ENCODE measurements around the gene FANCM.
"Not testable (repeated sequence)": the region's sequence is repeated elsewhere in the genome, so short reads cannot be mapped to it uniquely, and the experiment has no call there.

FANCM gene

DNA sequence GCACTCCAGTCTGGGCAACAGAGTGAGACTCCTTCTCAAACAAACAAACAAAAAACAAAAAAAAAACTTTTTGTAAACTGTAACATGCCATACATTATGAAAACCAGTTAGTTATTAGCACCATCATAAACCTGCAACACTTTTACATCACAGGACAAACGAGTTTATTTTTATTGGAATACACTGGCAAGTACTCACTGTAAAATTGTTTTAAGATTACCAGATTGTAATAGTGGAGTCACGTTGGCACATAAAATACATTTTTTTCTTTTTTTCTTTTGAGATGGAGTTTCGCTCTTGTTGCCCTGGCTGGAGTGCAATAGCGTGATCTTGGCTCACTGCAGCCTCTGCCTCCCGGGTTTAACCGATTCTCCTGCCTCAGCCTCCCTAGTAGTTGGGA is 17.1 kb upstream of the FANCM start:
- Histone ChIP-seq H3K9ac (ENCODE audit: low read depth, low read length) (no peak overlapping the region), H3K27me3 (ENCODE audit: control insufficient read depth, insufficient read depth, low read length) (no peaks in the 10 kb centered on the region), H3K4me3 (ENCODE audit: low read depth, low read length) (no peak overlapping the region), H3K36me3 (ENCODE audit: control insufficient read depth, insufficient read depth, low read length) (peaks cover 13% of the 10 kb centered on the region), H3K4me1 (ENCODE audit: control insufficient read depth, insufficient read depth, low read length) (no peaks in the 10 kb centered on the region), H3K9me3 (ENCODE audit: control insufficient read depth, insufficient read depth, low read length) (no peaks in the 10 kb centered on the region)

DNA sequence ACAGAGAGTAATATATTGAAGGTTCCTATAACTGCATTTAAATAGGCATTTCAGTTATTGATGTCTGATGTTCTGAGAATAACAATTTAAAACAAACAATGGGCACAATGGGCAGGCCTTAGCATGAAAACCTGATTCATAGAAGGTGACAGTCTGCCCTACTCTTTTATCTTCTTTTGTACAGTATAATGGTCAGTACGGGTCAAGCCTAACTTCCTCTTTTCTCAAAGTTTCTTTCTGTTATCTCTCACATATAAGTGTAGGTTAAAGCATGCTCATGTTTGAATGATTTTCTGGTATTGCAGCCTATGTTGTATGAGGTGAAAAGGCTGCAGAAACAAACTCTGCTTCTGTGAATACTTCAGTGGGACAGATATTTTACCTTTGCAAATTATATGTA is 15.6 kb upstream of the FANCM start:
- Histone ChIP-seq H3K9me3 (ENCODE audit: control insufficient read depth, insufficient read depth, low read length) (no peaks in the 10 kb centered on the region), H3K36me3 (ENCODE audit: control insufficient read depth, insufficient read depth, low read length) (peaks cover 13% of the 10 kb centered on the region)

DNA sequence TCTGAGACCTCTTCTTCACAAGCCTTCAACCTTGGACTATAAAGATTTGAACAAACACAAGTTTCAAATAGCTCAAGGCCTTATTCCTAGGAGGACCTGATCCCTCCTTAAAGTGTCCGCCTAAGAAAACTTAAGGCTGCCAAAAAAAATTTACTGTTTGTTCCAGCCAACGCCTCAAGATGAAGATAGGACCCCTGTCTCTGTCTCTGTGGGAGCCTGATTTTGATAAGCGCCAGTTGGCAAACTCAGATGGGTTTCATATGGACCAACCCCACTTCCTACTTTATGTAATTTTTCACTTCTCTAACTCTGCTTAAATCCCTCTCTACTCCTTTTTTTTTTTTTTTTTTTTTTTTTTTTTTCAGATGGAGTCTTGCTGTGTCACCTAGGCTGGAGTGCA is 12.5 kb upstream of the FANCM start:
- H3K36me3 ChIP-seq (ENCODE audit: control insufficient read depth, insufficient read depth, low read length) = peaks cover 13% of the 10 kb centered on the region
- H3K9ac ChIP-seq (ENCODE audit: low read depth, low read length) = no peak overlapping the region
- H3K4me3 ChIP-seq (ENCODE audit: low read depth, low read length) = no peak overlapping the region
- H3K4me1 ChIP-seq (ENCODE audit: control insufficient read depth, insufficient read depth, low read length) = no peaks in the 10 kb centered on the region
- H3K27me3 ChIP-seq (ENCODE audit: control insufficient read depth, insufficient read depth, low read length) = no peaks in the 10 kb centered on the region
- no peaks in the 10 kb centered on the region for H3K9me3 ChIP-seq (ENCODE audit: control insufficient read depth, insufficient read depth, low read length)

More for the DNA sequence above, 15.6 kb upstream of the FANCM start:
- Histone ChIP-seq H3K9ac (ENCODE audit: low read depth, low read length) (no peak overlapping the region), H3K4me3 (ENCODE audit: low read depth, low read length) (no peak overlapping the region), H3K4me1 (ENCODE audit: control insufficient read depth, insufficient read depth, low read length) (no peaks in the 10 kb centered on the region), H3K27me3 (ENCODE audit: control insufficient read depth, insufficient read depth, low read length) (no peaks in the 10 kb centered on the region)

DNA sequence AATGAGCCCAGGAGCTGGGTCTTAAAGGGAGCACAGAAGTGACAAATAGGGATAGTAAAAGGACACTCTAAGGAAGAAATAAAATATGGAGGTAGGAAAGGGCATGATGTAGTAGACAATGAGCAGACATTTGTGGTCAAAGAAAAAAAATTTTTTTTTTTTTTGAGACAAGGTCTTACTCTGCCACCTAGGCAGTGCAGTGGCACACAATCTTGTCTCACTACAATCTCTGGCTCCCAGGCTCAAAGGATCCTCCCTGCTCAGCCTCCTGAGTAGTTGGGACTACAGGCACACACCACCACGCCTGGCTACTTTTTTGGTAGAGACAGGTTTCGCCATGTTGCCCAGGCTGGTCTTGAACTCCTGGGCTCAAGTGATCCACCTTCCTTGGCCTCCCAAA is 10.0 kb upstream of the FANCM start:
- Histone ChIP-seq H3K27me3 (ENCODE audit: control insufficient read depth, insufficient read depth, low read length) (no peaks in the 10 kb centered on the region), H3K4me3 (ENCODE audit: low read depth, low read length) (no peak overlapping the region), H3K4me1 (ENCODE audit: control insufficient read depth, insufficient read depth, low read length) (no peaks in the 10 kb centered on the region), H3K36me3 (ENCODE audit: control insufficient read depth, insufficient read depth, low read length) (peaks cover 9% of the 10 kb centered on the region), H3K9me3 (ENCODE audit: control insufficient read depth, insufficient read depth, low read length) (no peaks in the 10 kb centered on the region), H3K9ac (ENCODE audit: low read depth, low read length) (no peak overlapping the region)

GRCh38 chr14:45128963-45129629 is 6.6 kb upstream of the FANCM start:
- H3K36me3 ChIP-seq (ENCODE audit: control insufficient read depth, insufficient read depth, low read length) = peaks cover 8% of the 10 kb centered on the region
- no peaks in the 10 kb centered on the region for H3K4me1 ChIP-seq (ENCODE audit: control insufficient read depth, insufficient read depth, low read length)
- H3K9me3 ChIP-seq (ENCODE audit: control insufficient read depth, insufficient read depth, low read length) = no peaks in the 10 kb centered on the region
- H3K9ac ChIP-seq (ENCODE audit: low read depth, low read length) = no peak overlapping the region
- H3K27me3 ChIP-seq (ENCODE audit: control insufficient read depth, insufficient read depth, low read length) = no peaks in the 10 kb centered on the region
- no peak overlapping the region for H3K4me3 ChIP-seq (ENCODE audit: low read depth, low read length)

DNA sequence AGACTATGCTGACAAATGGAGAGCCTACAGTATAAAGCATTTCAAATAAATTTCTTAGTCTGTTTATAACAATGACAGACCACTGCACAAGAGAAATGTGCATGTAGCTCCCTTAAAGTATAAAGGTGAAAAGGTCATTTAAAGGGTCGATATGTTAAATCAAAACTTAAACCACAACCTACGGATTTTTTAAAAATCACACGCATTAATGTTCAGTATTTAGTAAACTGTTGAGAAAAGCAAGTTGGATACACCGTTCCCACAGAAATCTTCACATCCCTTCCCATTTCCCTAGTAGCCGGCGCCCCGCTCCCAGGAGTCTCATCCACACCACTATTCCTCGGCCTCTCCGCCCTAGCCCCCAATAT is 2.1 kb upstream of the FANCM start:
- H3K36me3 ChIP-seq (ENCODE audit: control insufficient read depth, insufficient read depth, low read length) = no peaks in the 10 kb centered on the region
- H3K9me3 ChIP-seq (ENCODE audit: control insufficient read depth, insufficient read depth, low read length) = no peaks in the 10 kb centered on the region
- H3K4me1 ChIP-seq (ENCODE audit: control insufficient read depth, insufficient read depth, low read length) = peaks cover 6% of the 10 kb centered on the region
- H3K4me3 ChIP-seq (ENCODE audit: low read depth, low read length) = peak overlapping the region; percentile 94
- H3K27me3 ChIP-seq (ENCODE audit: control insufficient read depth, insufficient read depth, low read length) = no peaks in the 10 kb centered on the region
- peak overlapping the region; percentile 98 for H3K9ac ChIP-seq (ENCODE audit: low read depth, low read length)

DNA sequence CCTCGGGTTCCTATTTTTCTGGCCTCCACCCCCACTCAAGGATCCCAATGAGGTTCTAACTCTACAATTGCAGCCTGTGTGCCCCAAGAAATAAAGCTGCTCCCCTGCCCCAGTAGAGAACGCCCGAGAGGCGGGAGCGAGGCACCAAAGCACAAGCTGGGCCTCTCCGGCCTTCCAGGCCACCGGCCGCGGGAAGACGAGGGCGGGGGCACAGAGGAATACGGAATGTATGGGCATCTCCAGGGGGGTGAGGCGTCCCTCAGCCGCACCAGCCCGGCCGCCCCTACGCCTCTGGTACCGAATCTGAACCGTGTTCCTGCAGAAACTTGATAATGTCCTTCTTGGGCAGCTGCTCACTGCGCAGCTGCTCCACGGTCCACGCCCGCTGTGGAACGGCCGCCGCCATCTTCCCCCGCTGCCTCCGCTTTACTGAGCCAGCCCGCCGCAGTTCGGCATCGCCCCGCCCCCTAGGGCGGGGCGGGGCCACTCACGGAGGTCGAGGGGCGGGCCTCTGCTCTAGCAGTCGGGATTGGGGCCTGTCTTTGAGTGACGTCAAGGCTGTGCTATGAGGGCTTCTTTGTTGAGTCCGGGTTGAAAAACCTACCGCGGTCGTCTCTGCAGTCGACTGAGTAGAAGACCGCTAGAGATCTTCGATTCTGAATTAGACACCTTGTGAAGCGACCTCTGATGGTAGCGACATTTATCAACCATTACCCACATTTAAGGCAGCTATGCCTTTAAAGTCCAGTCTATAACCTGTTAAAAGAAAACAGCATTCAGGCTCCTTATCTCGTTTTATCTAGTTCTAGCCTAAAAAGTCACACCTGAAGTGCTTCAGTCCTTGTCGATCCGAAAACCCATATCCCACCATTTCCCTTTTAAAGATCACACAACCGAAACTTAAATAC is 1.4 kb upstream of the FANCM start, which contains the start of gene FKBP3:
Gene FKBP3, minus strand, starts transcription at position 431 of the 908 bp plus-strand sequence. Its CDS starts 25 bp downstream, at position 406.
- Histone ChIP-seq H3K36me3 (ENCODE audit: control insufficient read depth, insufficient read depth, low read length) (no peaks in the 10 kb centered on the region), H3K9ac (ENCODE audit: low read depth, low read length) (peak within 1 kb of the TSS; percentile 98), H3K27me3 (ENCODE audit: control insufficient read depth, insufficient read depth, low read length) (no peaks in the 10 kb centered on the region), H3K4me1 (ENCODE audit: control insufficient read depth, insufficient read depth, low read length) (peaks cover 6% of the 10 kb centered on the region), H3K9me3 (ENCODE audit: control insufficient read depth, insufficient read depth, low read length) (no peaks in the 10 kb centered on the region), H3K4me3 (ENCODE audit: low read depth, low read length) (peak within 1 kb of the TSS; percentile 100)

DNA sequence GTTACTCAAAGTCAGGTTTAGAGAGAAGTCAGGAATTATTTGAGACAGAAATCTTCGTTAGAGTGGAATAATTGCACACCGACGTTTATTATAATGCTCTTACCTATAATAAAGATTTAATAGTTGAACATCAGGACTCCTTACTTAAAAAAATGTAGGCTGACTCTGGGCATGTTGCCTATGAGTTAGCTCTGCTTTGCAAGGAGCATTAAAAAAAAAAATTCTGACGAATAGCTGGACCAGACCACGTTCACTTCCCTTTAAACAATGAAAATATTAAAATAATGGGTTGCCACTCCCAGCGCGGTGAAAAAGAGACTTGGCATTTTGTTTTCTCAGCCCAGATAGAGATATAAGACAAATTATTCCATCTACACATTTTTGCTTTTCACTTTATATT is 574 bp upstream of the FANCM start:
- Histone ChIP-seq H3K36me3 (ENCODE audit: control insufficient read depth, insufficient read depth, low read length) (no peaks in the 10 kb centered on the region), H3K27me3 (ENCODE audit: control insufficient read depth, insufficient read depth, low read length) (no peaks in the 10 kb centered on the region), H3K9ac (ENCODE audit: low read depth, low read length) (peak overlapping the region; percentile 47), H3K9me3 (ENCODE audit: control insufficient read depth, insufficient read depth, low read length) (no peaks in the 10 kb centered on the region), H3K4me3 (ENCODE audit: low read depth, low read length) (peak overlapping the region; percentile 100), H3K4me1 (ENCODE audit: control insufficient read depth, insufficient read depth, low read length) (peaks cover 6% of the 10 kb centered on the region)

GRCh38 chr14:45136399-45136798 is 669 bp downstream of the FANCM start:
- Histone ChIP-seq H3K9ac (ENCODE audit: low read depth, low read length) (peak overlapping the region; percentile 91), H3K36me3 (ENCODE audit: control insufficient read depth, insufficient read depth, low read length) (no peaks in the 10 kb centered on the region), H3K4me1 (ENCODE audit: control insufficient read depth, insufficient read depth, low read length) (peaks cover 6% of the 10 kb centered on the region), H3K9me3 (ENCODE audit: control insufficient read depth, insufficient read depth, low read length) (no peaks in the 10 kb centered on the region), H3K27me3 (ENCODE audit: control insufficient read depth, insufficient read depth, low read length) (no peaks in the 10 kb centered on the region), H3K4me3 (ENCODE audit: low read depth, low read length) (peak overlapping the region; percentile 100)

DNA sequence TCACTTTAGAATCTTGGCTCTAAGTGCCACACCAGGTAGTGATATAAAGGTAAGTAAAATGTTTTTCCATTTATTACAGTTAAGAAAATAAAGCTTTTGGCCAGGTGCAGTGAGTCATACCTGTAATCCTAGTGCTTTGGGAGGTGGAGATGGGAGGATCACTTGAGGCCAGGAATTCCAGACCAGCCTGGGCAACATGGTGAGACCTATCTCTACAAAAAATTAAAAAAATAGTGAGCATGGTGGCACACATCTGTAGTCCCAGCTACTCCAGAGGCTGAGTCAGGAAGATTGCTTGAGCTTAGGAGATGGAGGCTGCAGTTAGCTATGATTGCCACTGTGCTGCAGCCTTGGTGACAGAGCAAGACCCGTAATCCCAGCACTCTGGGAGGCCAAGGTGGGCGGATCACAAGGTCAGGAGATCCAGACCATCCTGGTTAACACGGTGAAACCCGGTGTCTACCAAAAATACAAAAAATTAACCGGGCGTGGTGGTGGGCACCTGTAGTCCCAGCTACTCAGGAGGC is 5.0 kb downstream of the FANCM start:
- Histone ChIP-seq H3K4me3 (ENCODE audit: low read depth, low read length) (no peak overlapping the region), H3K9me3 (ENCODE audit: control insufficient read depth, insufficient read depth, low read length) (no peaks in the 10 kb centered on the region), H3K9ac (ENCODE audit: low read depth, low read length) (no peak overlapping the region), H3K4me1 (ENCODE audit: control insufficient read depth, insufficient read depth, low read length) (peaks cover 6% of the 10 kb centered on the region), H3K36me3 (ENCODE audit: control insufficient read depth, insufficient read depth, low read length) (no peaks in the 10 kb centered on the region), H3K27me3 (ENCODE audit: control insufficient read depth, insufficient read depth, low read length) (no peaks in the 10 kb centered on the region)

GRCh38 chr14:45142083-45142482 is 6.4 kb downstream of the FANCM start:
- not testable (repeated sequence) for H3K9ac ChIP-seq (ENCODE audit: low read depth, low read length); H3K4me3 ChIP-seq (ENCODE audit: low read depth, low read length); H3K4me1 ChIP-seq (ENCODE audit: control insufficient read depth, insufficient read depth, low read length); H3K36me3 ChIP-seq (ENCODE audit: control insufficient read depth, insufficient read depth, low read length); H3K27me3 ChIP-seq (ENCODE audit: control insufficient read depth, insufficient read depth, low read length); H3K9me3 ChIP-seq (ENCODE audit: control insufficient read depth, insufficient read depth, low read length)

- H3K4me1 ChIP-seq (ENCODE audit: control insufficient read depth, insufficient read depth, low read length) = no peaks in the 10 kb centered on the region
- no peak overlapping the region for H3K9ac ChIP-seq (ENCODE audit: low read depth, low read length)
- no peak overlapping the region for H3K4me3 ChIP-seq (ENCODE audit: low read depth, low read length)
- H3K27me3 ChIP-seq (ENCODE audit: control insufficient read depth, insufficient read depth, low read length) = no peaks in the 10 kb centered on the region
- H3K36me3 ChIP-seq (ENCODE audit: control insufficient read depth, insufficient read depth, low read length) = no peaks in the 10 kb centered on the region
- no peaks in the 10 kb centered on the region for H3K9me3 ChIP-seq (ENCODE audit: control insufficient read depth, insufficient read depth, low read length)
These were observed 8.9 kb downstream of the FANCM start for GRCh38 chr14:45144658-45145057.

Data from iPS-15b (cell line).